DND-41 (cell line): ENCODE results near the gene GFI1B.

ENCODE experiments used
- CTCF ChIP-seq: IDR thresholded peaks from 2 replicates; pipeline ENCODE4 v1.5.1; 2012; ENCODE audit warnings: borderline replicate concordance, low read length, moderate library complexity, mild to moderate bottlenecking; ENCODE audit not compliant: poor library complexity, severe bottlenecking; ENCODE audit errors: extremely low read depth
- EZH2 ChIP-seq: IDR thresholded peaks from 3 replicates; pipeline ENCODE4 v1.6.1; 2012; ENCODE audit warnings: borderline replicate concordance, low read depth, mild to moderate bottlenecking, moderate library complexity, low read length, inconsistent platforms; ENCODE audit not compliant: severe bottlenecking

DNA sequence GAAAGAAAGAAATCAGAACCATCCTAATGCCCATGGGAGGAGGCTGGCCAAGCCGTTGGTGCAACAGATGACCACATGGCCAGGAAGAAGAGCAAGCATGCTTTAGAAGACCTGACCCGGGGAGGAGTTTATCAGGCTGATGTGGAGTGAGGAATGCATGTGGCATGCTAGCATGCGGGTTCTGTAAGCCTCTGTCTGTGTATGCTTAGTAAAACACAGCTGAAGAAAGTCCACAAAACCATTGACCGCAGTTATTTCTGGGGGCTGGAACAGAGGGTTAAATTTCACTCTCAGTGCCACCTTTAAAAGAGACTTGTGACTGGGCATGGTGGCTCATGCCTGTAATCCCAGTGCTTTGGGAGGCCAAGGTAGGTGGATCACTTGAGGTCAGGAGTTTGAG, 19.1 kb downstream of the GFI1B start:
- no peak for TF ChIP-seq CTCF
- TF ChIP-seq EZH2: no peak
